Neural progenitor cell (in vitro differentiated cells): Measurements from ENCODE around the gene BMAL2. TPM values are rescaled to one million over a fixed set of nuclear protein-coding genes. Genes with fewer than 3 reads are reported as not detected.

Experiments
- DNase-seq: peaks from one replicate; pipeline ENCODE4 v3.0.0-alpha.2; 2016; ENCODE audit warnings: low spot score
- H2AFZ ChIP-seq: fragments of 200-600 bp; sonication (generic); replicated peaks from 2 replicates; pipeline ENCODE4 v1.6.1; 2016; ENCODE audit warnings: antibody characterized with exemption
- H3F3A ChIP-seq: fragments of 200-600 bp; sonication (generic); 2 replicates; pipeline ENCODE4 v1.6.1; 2016; ENCODE audit warnings: antibody characterized with exemption, low read depth
- H3K27ac ChIP-seq: fragments of 200-600 bp; sonication (generic); 2 replicates; pipeline ENCODE4 v1.5.1; 2016; ENCODE audit warnings: mild to moderate bottlenecking
- H3K27me3 ChIP-seq: fragments of 200-600 bp; sonication (generic); 2 replicates; pipeline ENCODE4 v1.6.1; 2016; ENCODE audit warnings: mild to moderate bottlenecking, moderate library complexity
- H3K36me3 ChIP-seq: fragments of 200-600 bp; sonication (generic); 2 replicates; pipeline ENCODE4 v1.5.1; 2016
- H3K4me1 ChIP-seq: fragments of 200-600 bp; sonication (generic); 2 replicates; pipeline ENCODE4 v1.6.1; 2016; ENCODE audit warnings: mixed run types
- H3K4me2 ChIP-seq: fragments of 200-600 bp; sonication (generic); 2 replicates; pipeline ENCODE4 v1.6.1; 2016
- H3K4me3 ChIP-seq: fragments of 200-600 bp; sonication (generic); 2 replicates; pipeline ENCODE4 v1.5.1; 2016
- H3K79me2 ChIP-seq: fragments of 200-600 bp; sonication (generic); 2 replicates; pipeline ENCODE4 v1.6.1; 2016; ENCODE audit warnings: low read depth
- H3K9ac ChIP-seq: fragments of 200-600 bp; sonication (generic); 2 replicates; pipeline ENCODE4 v1.6.1; 2016
- H3K9me3 ChIP-seq: fragments of 200-600 bp; sonication (generic); 2 replicates; pipeline ENCODE4 v1.5.1; 2016; ENCODE audit warnings: low read depth
- H4K20me1 ChIP-seq: fragments of 200-600 bp; sonication (generic); 2 replicates; pipeline ENCODE4 v1.6.1; 2016; ENCODE audit warnings: low read depth
- H3K27ac Mint-ChIP-seq: 3 replicates; pipeline ENCODE4 v1.8.0; 2021; ENCODE audit warnings: mixed read lengths
- H3K27me3 Mint-ChIP-seq: 2 replicates; pipeline ENCODE4 v1.8.0; 2022; ENCODE audit warnings: low read depth, mild to moderate bottlenecking, inconsistent platforms, moderate library complexity, mixed read lengths; ENCODE audit not compliant: insufficient read depth
- H3K36me3 Mint-ChIP-seq: 3 replicates; pipeline ENCODE4 v1.8.0; 2021; ENCODE audit warnings: mixed read lengths
- H3K4me1 Mint-ChIP-seq: 3 replicates; pipeline ENCODE4 v1.8.0; 2021; ENCODE audit warnings: mixed read lengths
- H3K4me3 Mint-ChIP-seq: 3 replicates; pipeline ENCODE4 v1.8.0; 2021; ENCODE audit warnings: mild to moderate bottlenecking, moderate library complexity, mixed read lengths
- H3K9me3 Mint-ChIP-seq: 3 replicates; pipeline ENCODE4 v1.8.0; 2020; ENCODE audit warnings: mixed read lengths
- EZH2 ChIP-seq: fragments of 200-600 bp; sonication (generic); IDR thresholded peaks from 2 replicates; pipeline ENCODE4 v1.6.1; 2017; ENCODE audit warnings: antibody characterized with exemption, mild to moderate bottlenecking, moderate library complexity
- EZH2phosphoT487 ChIP-seq: fragments of 200-600 bp; sonication (generic); IDR thresholded peaks from 2 replicates; pipeline ENCODE4 v1.6.1; 2017; ENCODE audit warnings: antibody characterized with exemption
- total RNA-seq: library from RNA; depleted of rRNA; stranded (reverse); fragments of >200 nt; gene quantifications from 2 replicates; pipeline ENCODE4 v1.2.3, GENCODE V29; 2015; ENCODE audit warnings: low replicate concordance
- TF ChIP-seq, protein P1 (sequence below): fragments of 200-600 bp; sonication (generic); IDR thresholded peaks from 2 replicates; pipeline ENCODE4 v1.5.1; 2017; ENCODE audit warnings: antibody characterized with exemption, mild to moderate bottlenecking

The BMAL2 gene
- total RNA-seq, 1 donor from 2014 or later, result 12.9 TPM

DNA sequence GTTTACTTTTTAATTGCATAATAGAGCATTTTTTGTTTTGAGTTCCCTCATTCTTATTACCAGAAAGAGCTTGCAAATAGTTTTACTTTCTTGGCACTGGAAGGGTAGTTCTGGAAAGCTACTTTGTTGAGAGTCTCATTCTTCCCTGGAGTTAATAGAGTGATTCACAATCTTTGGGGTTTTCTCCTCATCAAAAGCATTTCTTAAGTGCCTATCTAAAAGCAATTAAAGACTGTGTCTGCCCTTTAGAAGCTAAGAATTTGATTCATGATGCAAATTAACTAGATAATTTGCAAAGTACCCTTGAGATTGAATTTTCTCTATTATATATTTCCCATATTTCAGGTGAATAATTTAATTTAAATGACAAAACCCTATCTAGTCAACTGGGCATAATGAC lies 8.1 kb upstream of the BMAL2 start:
- H3K4me1 ChIP-seq, result no peaks in the 10 kb centered on the region
- H3K9me3 Mint-ChIP-seq, result no peaks in the 10 kb centered on the region
- no peaks in the 10 kb centered on the region for H3K79me2 ChIP-seq
- no peaks in the 10 kb centered on the region for H3K27me3 ChIP-seq
- H2AFZ ChIP-seq, result no peak overlapping the region
- H3K27ac ChIP-seq, result no peak overlapping the region
- no peak overlapping the region for H3K4me3 Mint-ChIP-seq
- H3K9me3 ChIP-seq, result no peaks in the 10 kb centered on the region
- no peak for DNase-seq
- no peaks in the 10 kb centered on the region for H3K4me1 Mint-ChIP-seq
- no peaks in the 10 kb centered on the region for H3F3A ChIP-seq
- H4K20me1 ChIP-seq, result no peaks in the 10 kb centered on the region
- H3K4me2 ChIP-seq, result no peak overlapping the region
- no peaks in the 10 kb centered on the region for H3K27me3 Mint-ChIP-seq
- H3K9ac ChIP-seq, result no peak overlapping the region
- TF ChIP-seq, protein P1, sequence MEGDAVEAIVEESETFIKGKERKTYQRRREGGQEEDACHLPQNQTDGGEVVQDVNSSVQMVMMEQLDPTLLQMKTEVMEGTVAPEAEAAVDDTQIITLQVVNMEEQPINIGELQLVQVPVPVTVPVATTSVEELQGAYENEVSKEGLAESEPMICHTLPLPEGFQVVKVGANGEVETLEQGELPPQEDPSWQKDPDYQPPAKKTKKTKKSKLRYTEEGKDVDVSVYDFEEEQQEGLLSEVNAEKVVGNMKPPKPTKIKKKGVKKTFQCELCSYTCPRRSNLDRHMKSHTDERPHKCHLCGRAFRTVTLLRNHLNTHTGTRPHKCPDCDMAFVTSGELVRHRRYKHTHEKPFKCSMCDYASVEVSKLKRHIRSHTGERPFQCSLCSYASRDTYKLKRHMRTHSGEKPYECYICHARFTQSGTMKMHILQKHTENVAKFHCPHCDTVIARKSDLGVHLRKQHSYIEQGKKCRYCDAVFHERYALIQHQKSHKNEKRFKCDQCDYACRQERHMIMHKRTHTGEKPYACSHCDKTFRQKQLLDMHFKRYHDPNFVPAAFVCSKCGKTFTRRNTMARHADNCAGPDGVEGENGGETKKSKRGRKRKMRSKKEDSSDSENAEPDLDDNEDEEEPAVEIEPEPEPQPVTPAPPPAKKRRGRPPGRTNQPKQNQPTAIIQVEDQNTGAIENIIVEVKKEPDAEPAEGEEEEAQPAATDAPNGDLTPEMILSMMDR, result no peak
- TF ChIP-seq EZH2phosphoT487 (no peak), EZH2 (no peak)
- peaks cover 12% of the 10 kb centered on the region for H3K36me3 Mint-ChIP-seq
- H3K36me3 ChIP-seq, result no peaks in the 10 kb centered on the region
- no peak overlapping the region for H3K27ac Mint-ChIP-seq
- no peak overlapping the region for H3K4me3 ChIP-seq

DNA sequence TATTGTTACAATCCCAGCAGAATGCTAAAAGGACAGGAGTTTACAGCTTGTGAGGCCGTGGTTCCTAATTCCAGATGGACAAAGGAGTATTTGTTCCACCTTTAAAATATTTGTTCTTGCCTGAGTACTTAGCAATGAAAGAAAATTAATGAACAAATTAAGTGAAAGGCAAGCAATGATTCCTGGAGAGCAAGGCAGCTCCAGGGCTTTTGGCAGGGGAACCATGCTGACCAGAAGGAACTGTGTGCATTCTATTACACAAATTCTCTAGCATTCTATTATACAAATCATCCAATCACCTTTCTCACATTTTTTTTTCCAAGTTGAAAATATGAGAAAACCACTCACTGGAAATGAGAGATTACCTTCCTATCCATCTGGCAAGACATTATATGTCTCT lies 1.8 kb upstream of the BMAL2 start:
- Histone ChIP-seq H3K27me3 (peaks cover 43% of the 10 kb centered on the region), H3K9ac (no peak overlapping the region), H3F3A (peaks cover 8% of the 10 kb centered on the region), H3K4me2 (no peak overlapping the region), H3K79me2 (peaks cover 13% of the 10 kb centered on the region), H2AFZ (no peak overlapping the region), H3K4me1 (peaks cover 18% of the 10 kb centered on the region), H3K4me3 (no peak overlapping the region), H3K27ac (no peak overlapping the region), H3K36me3 (no peaks in the 10 kb centered on the region), H3K9me3 (no peaks in the 10 kb centered on the region), H4K20me1 (peaks cover 9% of the 10 kb centered on the region)
- Mint-ChIP-seq H3K9me3 (no peaks in the 10 kb centered on the region), H3K27ac (no peak overlapping the region), H3K36me3 (peaks cover 6% of the 10 kb centered on the region), H3K4me3 (peak overlapping the region; percentile 31), H3K27me3 (peaks cover 21% of the 10 kb centered on the region), H3K4me1 (peaks cover 26% of the 10 kb centered on the region)
- TF ChIP-seq, protein P1, result no peak
- TF ChIP-seq EZH2phosphoT487 (no peak), EZH2 (no peak)
- DNase-seq, result no peak

DNA sequence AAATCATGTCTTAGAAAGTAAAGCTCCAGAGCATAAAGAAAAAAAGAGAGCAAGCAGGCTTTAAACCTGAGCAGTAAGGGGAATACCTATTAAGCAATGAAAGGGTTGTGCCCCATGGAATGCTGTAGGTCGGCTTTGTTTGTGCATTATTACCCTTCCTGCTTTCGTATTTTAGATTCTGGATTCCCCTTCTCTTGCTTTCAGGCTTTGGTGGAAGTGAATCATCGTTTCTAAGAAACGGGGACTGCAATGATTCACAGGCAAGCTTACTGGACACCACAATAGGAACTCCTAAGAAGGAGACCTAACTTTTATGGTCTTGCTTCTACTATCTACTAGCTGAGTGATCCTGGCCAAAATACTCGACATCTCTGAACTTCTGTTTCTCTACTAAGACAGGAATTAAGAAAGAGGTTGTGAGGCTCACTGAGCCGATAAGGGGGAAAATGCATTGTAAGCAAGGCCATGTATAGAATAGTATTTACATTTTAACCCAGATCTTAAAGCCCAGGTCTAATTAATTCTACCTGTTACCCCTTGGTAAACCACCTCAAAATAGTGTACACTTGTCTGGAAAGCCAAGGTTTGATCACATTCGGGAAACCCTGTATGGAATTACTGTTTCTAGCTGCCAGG lies 1.2 kb upstream of the BMAL2 start:
- H3K27ac Mint-ChIP-seq, result no peak overlapping the region
- no peak for DNase-seq
- H3K36me3 ChIP-seq, result no peaks in the 10 kb centered on the region
- H3K36me3 Mint-ChIP-seq, result peaks cover 6% of the 10 kb centered on the region
- H3K4me3 ChIP-seq, result no peak overlapping the region
- H3K27ac ChIP-seq, result no peak overlapping the region
- peaks cover 8% of the 10 kb centered on the region for H3F3A ChIP-seq
- TF ChIP-seq EZH2 (no peak), EZH2phosphoT487 (no peak)
- TF ChIP-seq, protein P1, result no peak
- peaks cover 21% of the 10 kb centered on the region for H3K27me3 Mint-ChIP-seq
- peaks cover 18% of the 10 kb centered on the region for H3K4me1 ChIP-seq
- peak overlapping the region; percentile 85 for H3K4me3 Mint-ChIP-seq
- no peaks in the 10 kb centered on the region for H3K9me3 ChIP-seq
- peaks cover 43% of the 10 kb centered on the region for H3K27me3 ChIP-seq
- peaks cover 26% of the 10 kb centered on the region for H3K4me1 Mint-ChIP-seq
- H4K20me1 ChIP-seq, result peaks cover 9% of the 10 kb centered on the region
- no peaks in the 10 kb centered on the region for H3K9me3 Mint-ChIP-seq
- no peak overlapping the region for H3K9ac ChIP-seq
- no peak overlapping the region for H2AFZ ChIP-seq
- no peak overlapping the region for H3K4me2 ChIP-seq
- H3K79me2 ChIP-seq, result peaks cover 13% of the 10 kb centered on the region
